T47D (cell line): Measurements from ENCODE around the gene XXYLT1.
A peak's percentile ranks its signal among the peaks of the same experiment; 100 is the strongest.
"Not testable (repeated sequence)": the region's sequence is repeated elsewhere in the genome, so short reads cannot be mapped to it uniquely, and the experiment has no call there.

Experiments
- DNase-seq, 2 experiments: peaks; one replicate each; pipeline versions ENCODE4 v3.0.0 to v3.0.0-alpha.2; 2011 to 2012; ENCODE audit warnings: low read depth in 1 of 2, low spot score in 1 of 2
- JUND ChIP-seq: IDR thresholded peaks from 2 replicates; pipeline ENCODE4 v1.6.1; 2012; ENCODE audit warnings: low read depth
- in situ Hi-C: cut with HindIII; loops from 2 replicates; pipeline ENCODE4 v1.10.0; 2016; ENCODE audit warnings: low sequenced_read_pairs, low pct_unique_long_range_greater_than_20kb

The XXYLT1 gene

DNA sequence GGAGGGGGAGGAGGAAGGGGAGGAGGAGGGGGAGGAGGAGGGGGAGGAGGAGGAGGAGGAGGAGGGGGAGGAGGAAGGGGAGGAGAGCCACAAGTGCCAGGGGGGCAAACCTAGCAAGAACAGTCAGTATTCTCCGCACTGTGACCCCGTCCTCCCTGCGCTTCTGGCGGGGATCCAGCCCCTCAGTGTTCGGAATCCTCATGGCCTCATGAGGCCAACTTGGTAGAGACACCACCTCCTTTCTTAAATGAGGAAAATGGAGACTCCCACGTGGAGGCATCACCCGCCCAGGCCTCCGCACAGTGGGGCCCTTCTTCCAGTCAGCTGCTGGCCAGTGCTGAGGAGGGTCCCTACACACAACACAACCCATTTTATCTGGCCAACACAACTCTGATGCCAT, 163.4 kb downstream of the XXYLT1 start:
- DNase-seq: no peak
- in situ Hi-C loops: no loop called here
- no peak for TF ChIP-seq JUND

DNA sequence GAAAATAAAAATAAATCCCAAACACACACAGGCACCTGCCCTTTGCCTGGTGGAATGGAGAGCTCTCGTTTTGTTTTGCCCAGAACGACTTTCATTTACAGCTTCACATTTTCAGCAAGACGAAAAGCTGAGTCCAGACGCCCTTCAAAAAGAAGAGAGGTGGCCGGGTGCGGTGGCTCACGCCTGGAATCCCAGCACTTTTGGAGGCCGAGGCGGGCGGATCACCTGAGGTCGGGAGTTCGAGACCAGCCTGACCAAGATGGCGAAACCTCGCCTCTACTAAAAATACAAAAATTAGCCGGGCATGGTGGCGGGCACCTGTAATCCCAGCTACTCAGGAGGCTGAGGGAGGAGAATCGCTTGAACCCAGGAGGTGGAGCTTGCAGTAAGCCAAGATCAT, 163.9 kb downstream of the XXYLT1 start:
- in situ Hi-C loops, DNase-seq: not testable (repeated sequence)

GRCh38 chr3:195106418-195106906, 164.5 kb downstream of the XXYLT1 start:
- DNase-seq: peak; percentile 77 to 88
- in situ Hi-C loops: no loop called here
- TF ChIP-seq JUND: no peak

DNA sequence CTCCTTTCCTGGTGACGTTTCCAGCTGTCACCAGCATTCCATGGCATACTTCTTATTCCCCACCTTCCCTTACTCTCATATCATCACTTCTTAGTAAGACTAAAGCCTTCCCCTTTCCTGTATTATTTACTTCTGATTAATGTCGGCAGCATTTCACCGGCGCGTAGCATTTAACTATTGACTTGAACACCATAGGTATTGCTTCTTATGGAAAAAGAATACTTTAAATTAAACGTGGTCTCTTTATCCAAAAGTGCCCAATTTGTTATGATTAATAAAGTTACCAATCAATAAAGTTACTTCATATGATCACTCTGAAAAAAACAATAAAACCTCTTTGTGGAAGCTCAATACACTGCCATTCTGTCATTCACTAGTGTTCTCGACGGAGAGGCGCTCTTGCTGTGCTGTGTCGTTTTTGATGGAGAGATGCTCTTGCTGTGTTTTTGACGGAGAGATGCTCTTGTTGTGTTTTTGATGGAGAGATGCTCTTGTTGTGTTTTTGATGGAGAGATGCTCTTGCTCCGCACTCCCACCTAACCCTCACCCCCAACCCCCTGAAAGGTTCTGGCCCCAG, 165.0 kb downstream of the XXYLT1 start:
- in situ Hi-C loops: no loop called here
- no peak for DNase-seq
- no peak for TF ChIP-seq JUND

- DNase-seq: peak; percentile 60 to 88
- no peak for TF ChIP-seq JUND
- in situ Hi-C loops: no loop called here
Observed at GRCh38 chr3:195105389-195105788, 165.6 kb downstream of the XXYLT1 start.

DNA sequence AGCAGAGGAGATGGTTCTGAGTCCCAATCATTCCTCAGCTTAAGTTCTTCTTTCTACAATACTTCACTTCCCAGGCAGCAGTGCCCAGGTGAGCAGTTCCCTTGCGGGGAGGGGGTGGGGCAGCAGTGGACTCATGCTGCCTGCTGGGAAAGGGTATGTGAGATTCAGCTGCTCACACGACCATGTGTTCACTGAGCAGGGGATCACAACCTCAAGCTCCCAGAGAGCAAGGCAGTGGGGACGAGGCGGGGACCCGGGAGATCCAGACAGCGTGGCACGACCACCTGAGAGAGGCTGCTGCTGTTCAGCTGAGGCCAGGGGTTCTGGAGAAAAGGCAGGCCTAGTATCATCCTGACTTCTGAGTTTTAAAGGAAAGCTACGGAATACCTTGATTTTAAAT, 166.6 kb downstream of the XXYLT1 start:
- in situ Hi-C loops: no loop called here
- DNase-seq: no peak
- no peak for TF ChIP-seq JUND

GRCh38 chr3:195103623-195104022, 167.3 kb downstream of the XXYLT1 start:
- DNase-seq: no peak
- in situ Hi-C loops: no loop called here
- no peak for TF ChIP-seq JUND

DNA sequence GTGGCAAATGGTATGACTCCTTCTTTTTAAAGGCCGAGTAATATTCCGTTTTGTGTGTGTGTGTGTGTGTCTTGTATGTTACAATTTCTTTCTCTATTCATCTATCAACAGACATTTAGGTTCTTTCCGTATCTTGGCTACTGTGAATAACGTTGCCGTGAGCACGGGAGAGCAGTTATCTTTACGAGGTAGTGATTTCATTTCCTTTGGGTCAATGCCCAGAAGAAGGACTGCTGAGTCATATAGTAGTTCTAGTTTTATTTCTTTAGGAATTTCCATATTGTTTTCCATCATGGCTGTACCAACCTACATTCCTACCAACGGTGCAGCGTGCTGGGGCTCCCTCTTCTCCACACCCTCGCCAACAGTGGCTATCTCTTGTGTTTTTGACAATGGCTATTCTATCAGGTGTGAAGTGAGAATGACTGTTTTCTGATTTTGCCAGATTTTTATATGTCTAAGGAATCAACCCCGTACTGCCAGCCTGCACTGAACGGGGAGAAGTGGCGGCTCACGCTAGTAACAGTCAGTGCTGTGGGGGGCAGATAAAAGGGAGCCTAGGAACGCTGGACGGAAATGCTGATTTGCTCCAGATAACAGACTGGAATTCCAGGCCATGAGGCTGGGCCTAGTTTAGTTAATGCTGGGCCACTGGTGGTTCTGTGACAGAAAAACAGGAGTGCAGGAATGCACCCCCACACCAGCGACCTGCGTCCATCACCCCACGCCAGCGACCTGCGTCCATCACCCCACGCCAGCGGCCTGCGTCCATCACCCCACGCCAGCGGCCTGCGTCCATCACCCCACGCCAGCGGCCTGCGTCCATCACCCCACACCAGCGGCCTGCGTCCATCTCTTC, 168.1 kb downstream of the XXYLT1 start:
- TF ChIP-seq JUND: no peak
- peak in 1 of 2 experiments; percentile 30 for DNase-seq
- in situ Hi-C loops: no loop called here

DNA sequence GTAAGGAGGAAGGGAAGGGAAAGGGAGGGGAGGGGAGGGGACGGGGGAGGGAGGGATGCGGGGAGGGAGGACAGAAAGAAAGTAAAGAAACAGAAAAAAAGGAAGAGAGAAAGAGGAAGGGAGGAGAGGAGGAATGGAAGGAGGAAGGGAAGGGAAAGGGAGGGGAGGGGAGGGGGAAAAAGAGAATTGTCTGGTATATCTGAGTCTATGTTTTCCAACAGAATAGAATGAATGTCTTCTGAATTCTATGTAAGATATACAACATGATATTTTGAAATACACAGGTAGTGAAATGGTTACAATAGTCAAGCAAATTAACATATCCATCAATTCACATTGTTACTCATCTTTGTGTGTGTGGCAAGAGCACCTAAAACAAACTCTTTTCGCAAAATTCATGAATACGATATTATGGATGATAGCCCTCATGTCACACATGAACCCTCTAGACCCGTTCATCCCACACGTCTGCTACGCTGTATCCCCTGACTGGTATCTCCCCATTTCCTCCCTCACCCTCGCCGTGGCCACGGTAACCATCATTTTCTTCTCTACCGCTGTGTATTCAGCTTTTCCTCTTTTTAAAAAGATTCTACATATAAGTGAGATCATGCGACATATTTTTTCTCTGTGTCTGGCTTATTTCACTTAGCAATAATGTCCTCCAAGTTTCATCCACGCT, 168.9 kb downstream of the XXYLT1 start:
- in situ Hi-C loops: no loop called here
- no peak for DNase-seq
- TF ChIP-seq JUND: no peak

DNA sequence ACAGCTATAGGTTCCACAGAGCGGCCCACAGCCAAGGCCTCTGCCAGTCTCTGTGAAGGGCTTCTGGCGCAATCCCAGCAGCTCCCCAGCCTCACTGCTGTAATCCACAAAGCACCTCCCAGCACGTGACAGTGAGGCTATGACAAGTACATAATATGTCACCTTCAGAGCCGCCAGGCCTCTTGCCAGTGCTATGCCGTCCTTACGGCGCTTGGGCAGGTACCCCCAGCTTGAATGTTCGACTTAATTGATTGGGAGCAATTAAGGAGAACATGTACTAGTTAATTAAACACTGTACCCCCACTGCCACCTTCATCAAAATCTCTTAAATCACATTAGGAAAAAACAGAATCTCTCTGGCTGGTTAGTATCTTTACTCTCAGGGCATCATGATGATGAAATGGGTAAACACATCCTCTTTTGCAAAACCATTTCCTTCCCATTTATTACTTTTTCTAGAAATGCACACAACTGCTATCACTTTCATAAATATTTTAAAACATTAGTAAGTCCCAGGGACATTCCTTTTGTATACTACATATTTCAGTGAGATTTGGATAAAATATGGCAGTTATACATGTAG, 169.9 kb downstream of the XXYLT1 start:
- in situ Hi-C loops: no loop called here
- DNase-seq: no peak
- no peak for TF ChIP-seq JUND

DNA sequence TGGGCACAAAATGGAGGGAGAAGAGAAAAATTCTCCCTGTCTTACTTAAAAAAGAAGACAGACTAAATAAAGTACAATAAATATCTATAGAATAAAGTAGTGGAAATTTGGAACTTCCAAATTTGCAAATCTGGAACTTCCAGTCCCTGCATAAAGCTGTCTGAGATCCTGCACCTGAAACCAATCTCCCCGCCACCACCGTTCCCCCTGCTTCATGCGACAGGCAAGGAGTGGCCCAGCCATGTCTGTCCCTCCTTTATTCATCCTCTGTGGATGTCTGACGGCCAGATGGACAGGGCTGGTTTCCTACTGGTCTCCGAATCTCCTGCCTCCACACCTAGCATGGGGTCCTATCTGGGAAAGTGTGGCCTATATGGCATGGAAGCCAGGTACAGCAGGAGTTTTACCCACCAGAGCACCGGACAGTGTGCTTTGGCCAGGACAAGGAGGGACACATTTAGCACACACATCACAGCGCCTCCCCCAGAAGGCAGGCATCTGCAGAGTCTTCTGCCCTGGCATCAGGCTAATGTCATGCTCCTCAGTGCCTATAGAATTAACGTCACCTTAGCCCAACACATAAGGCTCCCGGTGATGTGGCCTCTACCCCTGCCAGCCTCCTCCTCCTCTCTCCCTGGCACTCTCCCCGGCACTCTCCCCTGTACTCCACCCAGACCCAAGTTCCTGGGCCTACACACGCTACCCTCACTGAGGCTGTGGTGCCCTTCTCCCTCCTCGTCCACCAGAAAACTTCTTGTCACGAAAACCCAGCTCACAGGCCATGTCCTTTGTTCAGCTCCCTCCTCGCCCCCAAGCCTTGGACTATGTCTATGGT, 170.8 kb downstream of the XXYLT1 start:
- no peak for TF ChIP-seq JUND
- in situ Hi-C loops: no loop called here
- DNase-seq: no peak

DNA sequence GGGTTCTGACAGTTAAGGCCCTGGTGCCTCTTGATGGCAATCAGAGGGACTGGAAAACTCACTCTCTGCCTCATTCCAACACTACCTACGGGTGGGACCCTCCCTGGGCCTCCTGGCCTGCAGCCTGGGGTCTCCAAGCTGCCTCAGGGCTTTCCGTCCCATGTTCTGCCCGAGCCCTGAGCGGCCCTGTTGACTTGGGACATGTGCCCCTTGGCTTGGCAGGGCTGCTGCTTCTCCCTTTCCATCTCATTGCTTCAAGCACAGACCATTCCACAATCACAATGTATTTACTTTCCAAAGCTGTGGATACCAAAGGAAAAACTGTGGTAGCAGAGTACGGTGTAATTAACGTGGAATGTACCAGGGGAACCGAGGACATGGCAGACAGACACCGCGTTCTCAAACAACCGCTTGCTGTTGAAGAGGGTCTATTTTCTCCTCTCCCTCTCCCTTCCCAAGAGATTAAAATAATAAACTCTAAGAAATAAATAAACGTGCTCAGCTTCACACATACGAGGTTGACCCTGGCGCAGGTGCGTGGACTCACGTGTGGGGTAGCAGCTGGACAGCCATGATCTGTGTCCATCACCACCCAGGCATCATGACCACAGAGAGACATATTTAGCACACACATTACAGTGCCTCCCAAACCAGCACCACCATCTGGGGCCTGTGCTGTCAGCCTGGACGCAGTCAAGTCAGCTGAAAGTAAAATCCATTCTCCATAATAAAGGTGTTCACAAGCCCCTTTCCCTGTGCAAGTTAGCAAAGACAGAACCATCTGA, 172.0 kb downstream of the XXYLT1 start:
- no peak for DNase-seq
- no peak for TF ChIP-seq JUND
- in situ Hi-C loops: no loop called here
